Thyroid gland (tissue), 4 donors: Measurements from ENCODE around the gene TIAM2. TPM values are rescaled to one million over a fixed set of nuclear protein-coding genes. Genes with fewer than 3 reads are reported as not detected.

Source experiments
- DNase-seq, 2 donors: peaks; one replicate each; pipeline ENCODE4 v3.0.0-alpha.2; 2019
- H3K27ac ChIP-seq, 3 donors: fragments of 200-600 bp; sonication (generic); 1 replicate in 2 of 3; 2 replicates in 1 of 3; pipeline ENCODE4 v1.5.1; 2016 to 2019; ENCODE audit warnings: mild to moderate bottlenecking in 1 of 3, moderate library complexity in 1 of 3
- H3K27me3 ChIP-seq: fragments of 200-600 bp; sonication (generic); one replicate; pipeline ENCODE4 v1.5.1; 2019
- H3K36me3 ChIP-seq, 2 donors: fragments of 200-600 bp; sonication (generic); one replicate each; pipeline ENCODE4 v1.5.1; 2016 to 2019
- H3K4me1 ChIP-seq, 2 donors: fragments of 200-600 bp; sonication (generic); one replicate each; pipeline ENCODE4 v1.5.1; 2017 to 2019
- H3K4me3 ChIP-seq, 3 donors: fragments of 200-600 bp; sonication (generic); replicated peaks in 1 of 3; 1 replicate in 2 of 3; 2 replicates in 1 of 3; pipeline ENCODE4 v1.5.1; 2016; ENCODE audit warnings: mild to moderate bottlenecking in 1 of 3
- H3K9me3 ChIP-seq: fragments of 200-600 bp; sonication (generic); one replicate; pipeline ENCODE4 v1.5.1; 2017
- CTCF ChIP-seq, 6 experiments: fragments of 200-600 bp in 3 of 6; fragments of 450-650 bp in 3 of 6; sonication (generic) in 3 of 6; IDR thresholded peaks; one replicate each; pipeline ENCODE4 v1.5.1; 2016 to 2019; ENCODE audit warnings: antibody characterized with exemption in 6 of 6, mild to moderate bottlenecking in 2 of 6, inconsistent platforms in 1 of 6, moderate library complexity in 1 of 6
- POLR2A ChIP-seq, 2 donors: fragments of 450-650 bp; IDR thresholded peaks; one replicate each; pipeline ENCODE4 v1.6.1; 2017; ENCODE audit warnings: antibody characterized with exemption in 2 of 2, mild to moderate bottlenecking in 2 of 2, moderate library complexity in 1 of 2
- WGBS, 2 donors: methylation state at CpG; one replicate each; pipeline ENCODE4 v1.1.5; 2017; 5-methylcytosine and 5-hydroxymethylcytosine counted together
- intact Hi-C: fragments of 100-400 bp; cut with DNase I; formaldehyde crosslinking; loops from one replicate; pipeline ENCODE4 v1.15.1; 2023
- total RNA-seq, 4 donors: library from RNA; depleted of rRNA; stranded (reverse); fragments of >200 nt; gene quantifications; one replicate each; pipeline ENCODE4 v1.2.3, GENCODE V29; 2016

The TIAM2 gene
- total RNA-seq, 4 donors from 2014 or later, result 11.1 to 26.1 (median 18.5) TPM

GRCh38 chr6:154996016-154996590 is 988 bp downstream of the TIAM2 start:
- Histone ChIP-seq H3K4me3 (peak overlapping the region in 2 of 3 donors; percentile 22 to 53), H3K27me3 (no peaks in the 10 kb centered on the region), H3K36me3 (no peaks in the 10 kb centered on the region), H3K27ac (no peak overlapping the region), H3K4me1 (peaks cover 0 to 9% of the 10 kb centered on the region in 2 donors), H3K9me3 (no peaks in the 10 kb centered on the region)
- TF ChIP-seq CTCF (IDR thresholded peaks at IDR 0.05) (no peak), POLR2A (IDR thresholded peaks at IDR 0.05) (no peak)
- no peak for DNase-seq
- intact Hi-C loops, result no loop called here
- WGBS, 2 donors, result 22 to 31% methylated on average over 12 to 18 of the region's 18 CpGs

- intact Hi-C loops, result no loop called here
- H3K4me3 ChIP-seq, result no peak overlapping the region
- H3K9me3 ChIP-seq, result no peaks in the 10 kb centered on the region
- peaks cover 0 to 9% of the 10 kb centered on the region in 2 donors for H3K4me1 ChIP-seq
- WGBS, 2 donors, result 95% methylated on average over 5 of the region's 5 CpGs
- TF ChIP-seq POLR2A (IDR thresholded peaks at IDR 0.05), result no peak
- TF ChIP-seq CTCF (IDR thresholded peaks at IDR 0.05), result no peak
- no peaks in the 10 kb centered on the region for H3K36me3 ChIP-seq
- no peaks in the 10 kb centered on the region for H3K27me3 ChIP-seq
- no peak overlapping the region for H3K27ac ChIP-seq
- no peak for DNase-seq
Measured at GRCh38 chr6:154996841-154997311, 1.8 kb downstream of the TIAM2 start.

- intact Hi-C loops, result no loop called here
- DNase-seq, result no peak
- peaks cover 0 to 16% of the 10 kb centered on the region in 2 donors for H3K4me1 ChIP-seq
- H3K36me3 ChIP-seq, result no peaks in the 10 kb centered on the region
- TF ChIP-seq POLR2A (IDR thresholded peaks at IDR 0.05) (no peak), CTCF (IDR thresholded peaks at IDR 0.05) (no peak)
- no peaks in the 10 kb centered on the region for H3K27me3 ChIP-seq
- no peaks in the 10 kb centered on the region for H3K9me3 ChIP-seq
- WGBS, 2 donors, result 97% methylated on average over 2 of the region's 2 CpGs
- H3K27ac ChIP-seq, result no peak overlapping the region
- no peak overlapping the region for H3K4me3 ChIP-seq
Measured at GRCh38 chr6:154998855-154999254, 3.7 kb downstream of the TIAM2 start.

GRCh38 chr6:155001482-155001881 is 6.4 kb downstream of the TIAM2 start:
- intact Hi-C loops, result no loop called here
- H3K4me1 ChIP-seq, result peaks cover 0 to 6% of the 10 kb centered on the region in 2 donors
- 76 to 80% methylated on average over 5 of the region's 5 CpGs for WGBS, 2 donors
- no peak overlapping the region for H3K27ac ChIP-seq
- no peak overlapping the region for H3K4me3 ChIP-seq
- no peaks in the 10 kb centered on the region for H3K36me3 ChIP-seq
- no peak for DNase-seq
- H3K27me3 ChIP-seq, result no peaks in the 10 kb centered on the region
- TF ChIP-seq CTCF (IDR thresholded peaks at IDR 0.05) (no peak), POLR2A (IDR thresholded peaks at IDR 0.05) (no peak)
- no peaks in the 10 kb centered on the region for H3K9me3 ChIP-seq

- no peak for DNase-seq
- no peak overlapping the region for H3K27ac ChIP-seq
- no peaks in the 10 kb centered on the region for H3K36me3 ChIP-seq
- H3K27me3 ChIP-seq, result no peaks in the 10 kb centered on the region
- TF ChIP-seq CTCF (IDR thresholded peaks at IDR 0.05) (no peak), POLR2A (IDR thresholded peaks at IDR 0.05) (no peak)
- H3K4me3 ChIP-seq, result no peak overlapping the region
- 73 to 90% methylated on average over 4 of the region's 4 CpGs for WGBS, 2 donors
- peaks cover 0 to 6% of the 10 kb centered on the region in 2 donors for H3K4me1 ChIP-seq
- H3K9me3 ChIP-seq, result no peaks in the 10 kb centered on the region
- intact Hi-C loops, result no loop called here
Measured at GRCh38 chr6:155001934-155002333, 6.8 kb downstream of the TIAM2 start.
